Measurements from ENCODE around the gene KIFAP3. TPM values are rescaled to one million over a fixed set of nuclear protein-coding genes. Genes with fewer than 3 reads are reported as not detected.

The KIFAP3 gene
- total RNA-seq, 1 experiment from 2014 or later = 20.0 TPM

DNA sequence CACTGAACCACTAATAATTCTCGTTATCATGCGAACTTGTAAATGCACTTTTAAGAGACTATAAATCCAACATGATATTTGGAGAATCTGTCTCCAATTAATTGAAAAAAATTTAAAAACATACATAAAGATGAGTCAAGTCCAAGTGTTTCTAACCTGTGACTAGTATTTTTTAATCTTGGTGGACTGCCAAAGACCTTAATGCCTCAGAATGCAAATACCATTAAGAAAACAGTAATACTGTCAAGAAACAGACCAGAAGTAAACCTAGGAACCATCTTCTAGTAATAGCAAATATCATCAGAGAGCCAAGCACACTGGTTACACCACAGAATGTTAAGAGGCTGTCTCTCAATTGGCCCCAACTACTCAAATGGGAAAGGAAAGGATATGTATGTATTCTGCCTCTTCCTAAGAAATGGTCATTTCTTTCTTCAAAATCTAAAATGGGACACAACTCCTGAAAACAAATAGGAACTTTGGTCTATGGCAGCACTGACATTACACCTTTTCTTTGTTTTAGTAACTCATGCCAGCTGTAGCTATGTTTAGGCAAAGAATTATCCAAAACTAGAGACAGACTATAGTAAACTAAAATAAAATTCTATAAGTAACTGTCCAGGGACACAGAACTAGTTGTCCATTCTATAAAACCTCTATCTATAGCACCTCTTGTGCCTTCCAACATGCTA, 196.5 kb downstream of the KIFAP3 start:
- Histone ChIP-seq H3K27me3 (ENCODE audit: control insufficient read depth, insufficient read depth, low read length) (no peaks in the 10 kb centered on the region), H3K36me3 (ENCODE audit: control insufficient read depth, insufficient read depth, low read length) (peaks cover 14% of the 10 kb centered on the region), H3K4me3 (ENCODE audit: low read depth in 2 of 2, low read length in 2 of 2) (no peak overlapping the region), H3K4me1 (ENCODE audit: control insufficient read depth, insufficient read depth, low read length) (no peaks in the 10 kb centered on the region), H3K27ac (ENCODE audit: low read length) (no peak overlapping the region), H3K9me3 (ENCODE audit: control insufficient read depth, insufficient read depth, low read depth, low read length) (no peaks in the 10 kb centered on the region)
- ATAC-seq (no peak), DNase-seq (ENCODE audit: low read depth, low spot score) (no peak)
- intact Hi-C loops (cut with micrococcal nuclease; ENCODE audit: unreplicated experiment) = no loop called here
- TF ChIP-seq, protein P1, sequence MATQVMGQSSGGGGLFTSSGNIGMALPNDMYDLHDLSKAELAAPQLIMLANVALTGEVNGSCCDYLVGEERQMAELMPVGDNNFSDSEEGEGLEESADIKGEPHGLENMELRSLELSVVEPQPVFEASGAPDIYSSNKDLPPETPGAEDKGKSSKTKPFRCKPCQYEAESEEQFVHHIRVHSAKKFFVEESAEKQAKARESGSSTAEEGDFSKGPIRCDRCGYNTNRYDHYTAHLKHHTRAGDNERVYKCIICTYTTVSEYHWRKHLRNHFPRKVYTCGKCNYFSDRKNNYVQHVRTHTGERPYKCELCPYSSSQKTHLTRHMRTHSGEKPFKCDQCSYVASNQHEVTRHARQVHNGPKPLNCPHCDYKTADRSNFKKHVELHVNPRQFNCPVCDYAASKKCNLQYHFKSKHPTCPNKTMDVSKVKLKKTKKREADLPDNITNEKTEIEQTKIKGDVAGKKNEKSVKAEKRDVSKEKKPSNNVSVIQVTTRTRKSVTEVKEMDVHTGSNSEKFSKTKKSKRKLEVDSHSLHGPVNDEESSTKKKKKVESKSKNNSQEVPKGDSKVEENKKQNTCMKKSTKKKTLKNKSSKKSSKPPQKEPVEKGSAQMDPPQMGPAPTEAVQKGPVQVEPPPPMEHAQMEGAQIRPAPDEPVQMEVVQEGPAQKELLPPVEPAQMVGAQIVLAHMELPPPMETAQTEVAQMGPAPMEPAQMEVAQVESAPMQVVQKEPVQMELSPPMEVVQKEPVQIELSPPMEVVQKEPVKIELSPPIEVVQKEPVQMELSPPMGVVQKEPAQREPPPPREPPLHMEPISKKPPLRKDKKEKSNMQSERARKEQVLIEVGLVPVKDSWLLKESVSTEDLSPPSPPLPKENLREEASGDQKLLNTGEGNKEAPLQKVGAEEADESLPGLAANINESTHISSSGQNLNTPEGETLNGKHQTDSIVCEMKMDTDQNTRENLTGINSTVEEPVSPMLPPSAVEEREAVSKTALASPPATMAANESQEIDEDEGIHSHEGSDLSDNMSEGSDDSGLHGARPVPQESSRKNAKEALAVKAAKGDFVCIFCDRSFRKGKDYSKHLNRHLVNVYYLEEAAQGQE (IDR thresholded peaks at IDR 0.05; ENCODE audit: insufficient read depth in 1 of 2, low read depth in 2 of 2, low read length in 1 of 2) = no peak
- no peak for TF ChIP-seq SIN3A (IDR thresholded peaks at IDR 0.05; ENCODE audit: borderline replicate concordance, insufficient read depth, low read depth, low read length)
- no peak for TF ChIP-seq POLR2AphosphoS5 (IDR thresholded peaks at IDR 0.05; ENCODE audit: low read depth, low read length)
- no peak for TF ChIP-seq TCF7L2 (IDR thresholded peaks at IDR 0.05; ENCODE audit: low read depth, low read length)
- TF ChIP-seq, protein P2, sequence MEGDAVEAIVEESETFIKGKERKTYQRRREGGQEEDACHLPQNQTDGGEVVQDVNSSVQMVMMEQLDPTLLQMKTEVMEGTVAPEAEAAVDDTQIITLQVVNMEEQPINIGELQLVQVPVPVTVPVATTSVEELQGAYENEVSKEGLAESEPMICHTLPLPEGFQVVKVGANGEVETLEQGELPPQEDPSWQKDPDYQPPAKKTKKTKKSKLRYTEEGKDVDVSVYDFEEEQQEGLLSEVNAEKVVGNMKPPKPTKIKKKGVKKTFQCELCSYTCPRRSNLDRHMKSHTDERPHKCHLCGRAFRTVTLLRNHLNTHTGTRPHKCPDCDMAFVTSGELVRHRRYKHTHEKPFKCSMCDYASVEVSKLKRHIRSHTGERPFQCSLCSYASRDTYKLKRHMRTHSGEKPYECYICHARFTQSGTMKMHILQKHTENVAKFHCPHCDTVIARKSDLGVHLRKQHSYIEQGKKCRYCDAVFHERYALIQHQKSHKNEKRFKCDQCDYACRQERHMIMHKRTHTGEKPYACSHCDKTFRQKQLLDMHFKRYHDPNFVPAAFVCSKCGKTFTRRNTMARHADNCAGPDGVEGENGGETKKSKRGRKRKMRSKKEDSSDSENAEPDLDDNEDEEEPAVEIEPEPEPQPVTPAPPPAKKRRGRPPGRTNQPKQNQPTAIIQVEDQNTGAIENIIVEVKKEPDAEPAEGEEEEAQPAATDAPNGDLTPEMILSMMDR (IDR thresholded peaks at IDR 0.05) = no peak
- ChIA-PET POLR2A (no interaction called here), CTCF (no interaction called here)
- in situ Hi-C loops (cut with HindIII; ENCODE audit: low pct_unique_long_range_greater_than_20kb, low sequenced_read_pairs) = no loop called here
- no TSS peak for BruUV-seq (replicated peaks)

DNA sequence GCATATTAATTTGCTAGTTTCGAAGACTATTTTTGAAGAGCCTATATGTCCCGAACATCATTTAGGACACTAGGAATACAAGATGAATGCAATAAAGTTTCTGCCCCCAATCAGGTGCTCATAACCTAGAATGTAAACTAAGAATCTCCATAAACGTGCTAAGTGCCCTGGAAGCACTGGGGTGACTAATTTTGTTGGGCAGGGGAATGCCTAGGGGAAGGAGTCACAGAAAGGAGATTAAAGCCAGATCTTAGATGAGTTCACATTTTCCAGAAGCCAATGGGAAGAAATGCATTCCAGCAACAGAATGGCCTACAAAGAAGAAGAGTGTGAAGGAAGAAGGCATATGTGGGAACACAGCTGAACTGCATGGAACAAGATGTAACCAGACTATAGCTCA, 200.3 kb downstream of the KIFAP3 start:
- ATAC-seq (no peak), DNase-seq (ENCODE audit: low read depth, low spot score) (no peak)
- Histone ChIP-seq H3K9me3 (ENCODE audit: control insufficient read depth, insufficient read depth, low read depth, low read length) (no peaks in the 10 kb centered on the region), H3K27me3 (ENCODE audit: control insufficient read depth, insufficient read depth, low read length) (no peaks in the 10 kb centered on the region), H3K4me1 (ENCODE audit: control insufficient read depth, insufficient read depth, low read length) (no peaks in the 10 kb centered on the region), H3K27ac (ENCODE audit: low read length) (no peak overlapping the region), H3K36me3 (ENCODE audit: control insufficient read depth, insufficient read depth, low read length) (peaks cover 22% of the 10 kb centered on the region), H3K4me3 (ENCODE audit: low read depth in 2 of 2, low read length in 2 of 2) (no peak overlapping the region)
- CTCF ChIA-PET = no interaction called here
- POLR2A ChIA-PET = no interaction called here
- TF ChIP-seq POLR2AphosphoS5 (IDR thresholded peaks at IDR 0.05; ENCODE audit: low read depth, low read length) (no peak), SIN3A (IDR thresholded peaks at IDR 0.05; ENCODE audit: borderline replicate concordance, insufficient read depth, low read depth, low read length) (no peak), TCF7L2 (IDR thresholded peaks at IDR 0.05; ENCODE audit: low read depth, low read length) (no peak)
- TF ChIP-seq, protein P2 (IDR thresholded peaks at IDR 0.05) = no peak
- TF ChIP-seq, protein P1 (IDR thresholded peaks at IDR 0.05; ENCODE audit: insufficient read depth in 1 of 2, low read depth in 2 of 2, low read length in 1 of 2) = no peak
- no TSS peak for BruUV-seq (replicated peaks)
- intact Hi-C loops (cut with micrococcal nuclease; ENCODE audit: unreplicated experiment) (no loop called here), in situ Hi-C loops (cut with HindIII; ENCODE audit: low pct_unique_long_range_greater_than_20kb, low sequenced_read_pairs) (no loop called here)
